Measurements from ENCODE around the gene NFIL3.

The NFIL3 gene

DNA sequence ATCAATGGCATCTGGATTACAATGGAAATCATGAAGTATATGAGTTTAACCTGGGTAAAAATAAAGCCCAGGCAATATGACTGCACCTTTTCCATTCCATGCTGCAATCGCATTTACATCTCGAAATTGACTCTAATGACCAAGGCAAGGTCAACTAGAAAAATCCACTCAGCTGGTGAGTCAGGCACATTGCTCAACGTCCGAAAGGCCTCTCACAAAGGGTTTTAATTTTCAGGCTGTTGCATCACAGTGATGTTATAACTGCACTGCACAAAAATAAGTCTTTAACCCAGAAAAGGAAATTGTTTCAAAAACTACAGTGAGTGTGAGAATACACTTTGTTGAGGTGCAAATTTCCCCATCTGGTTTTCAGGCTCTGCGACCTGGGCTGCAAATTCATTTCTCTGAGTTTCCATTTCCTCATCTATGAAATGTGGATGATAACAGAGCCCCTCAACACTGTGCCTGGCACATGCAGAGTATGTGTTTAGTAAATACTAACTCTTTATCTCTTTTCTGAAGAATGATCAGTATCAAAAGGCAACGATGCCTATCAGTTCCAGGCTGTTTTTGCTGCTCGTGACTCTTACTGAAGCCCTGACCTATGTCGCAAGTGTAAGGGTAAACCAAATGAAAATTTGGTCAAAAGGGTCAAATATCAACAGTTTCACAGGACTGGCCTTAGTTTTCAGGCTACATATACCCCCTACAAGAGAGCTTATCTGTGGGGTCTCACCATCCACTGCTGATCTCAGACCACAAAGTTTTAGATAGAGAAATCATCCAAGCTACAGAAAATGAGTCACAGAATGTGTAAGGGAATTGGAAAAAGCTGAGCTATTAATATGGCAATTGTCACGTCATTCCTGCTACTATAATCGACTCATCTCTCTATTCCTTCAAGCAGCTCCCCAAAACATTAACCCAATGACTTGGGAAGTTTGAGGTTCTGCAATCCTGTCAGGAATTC lies 4.1 kb downstream of the NFIL3 start:
- H3K4me3 ChIP-seq (ENCODE audit: low read length) = no peak overlapping the region
- H3K27me3 ChIP-seq (ENCODE audit: control insufficient read depth, insufficient read depth, low read length) = no peaks in the 10 kb centered on the region
- no peak overlapping the region for H3K27ac ChIP-seq (ENCODE audit: low read depth, low read length)
- H3K36me3 ChIP-seq (ENCODE audit: control insufficient read depth, insufficient read depth, low read length) = no peaks in the 10 kb centered on the region
- H3K9ac ChIP-seq (ENCODE audit: low read length) = no peak overlapping the region
- H3K4me1 ChIP-seq (ENCODE audit: control insufficient read depth, insufficient read depth, low read length) = peaks cover 10% of the 10 kb centered on the region

GRCh38 chr9:91418215-91418610 lies 5.4 kb downstream of the NFIL3 start:
- Histone ChIP-seq H3K36me3 (ENCODE audit: control insufficient read depth, insufficient read depth, low read length) (no peaks in the 10 kb centered on the region), H3K27ac (ENCODE audit: low read depth, low read length) (no peak overlapping the region), H3K9ac (ENCODE audit: low read length) (no peak overlapping the region), H3K4me1 (ENCODE audit: control insufficient read depth, insufficient read depth, low read length) (peaks cover 10% of the 10 kb centered on the region), H3K27me3 (ENCODE audit: control insufficient read depth, insufficient read depth, low read length) (no peaks in the 10 kb centered on the region), H3K4me3 (ENCODE audit: low read length) (no peak overlapping the region)

GRCh38 chr9:91417602-91418214 lies 5.9 kb downstream of the NFIL3 start:
- Histone ChIP-seq H3K9ac (ENCODE audit: low read length) (no peak overlapping the region), H3K4me3 (ENCODE audit: low read length) (no peak overlapping the region), H3K27me3 (ENCODE audit: control insufficient read depth, insufficient read depth, low read length) (no peaks in the 10 kb centered on the region), H3K4me1 (ENCODE audit: control insufficient read depth, insufficient read depth, low read length) (peaks cover 10% of the 10 kb centered on the region), H3K36me3 (ENCODE audit: control insufficient read depth, insufficient read depth, low read length) (no peaks in the 10 kb centered on the region), H3K27ac (ENCODE audit: low read depth, low read length) (no peak overlapping the region)

- no peak overlapping the region for H3K27ac ChIP-seq (ENCODE audit: low read depth, low read length)
- H3K4me1 ChIP-seq (ENCODE audit: control insufficient read depth, insufficient read depth, low read length) = peaks cover 8% of the 10 kb centered on the region
- no peak overlapping the region for H3K4me3 ChIP-seq (ENCODE audit: low read length)
- H3K36me3 ChIP-seq (ENCODE audit: control insufficient read depth, insufficient read depth, low read length) = no peaks in the 10 kb centered on the region
- H3K9ac ChIP-seq (ENCODE audit: low read length) = no peak overlapping the region
- H3K27me3 ChIP-seq (ENCODE audit: control insufficient read depth, insufficient read depth, low read length) = no peaks in the 10 kb centered on the region
Observed at GRCh38 chr9:91416096-91416712, 7.4 kb downstream of the NFIL3 start.

DNA sequence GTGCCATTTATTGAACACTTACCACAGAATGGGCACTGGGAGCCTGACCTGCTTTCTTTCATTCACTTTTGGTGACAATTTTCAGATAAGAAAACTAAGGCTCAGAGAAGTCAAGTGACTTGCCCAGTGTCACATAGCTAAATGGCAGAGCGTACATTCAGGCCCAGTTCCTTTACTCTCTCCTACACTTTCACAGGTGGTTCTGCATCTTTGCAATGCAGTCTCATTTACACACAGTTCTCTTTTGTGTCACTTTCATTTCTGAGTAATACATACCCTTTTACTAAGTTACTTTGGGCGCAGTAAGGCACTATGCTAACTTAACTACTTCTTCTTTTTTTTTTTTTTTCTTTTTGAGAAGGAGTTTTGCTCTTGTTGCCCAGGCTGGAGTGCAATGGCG lies 8.3 kb downstream of the NFIL3 start:
- no peak overlapping the region for H3K27ac ChIP-seq (ENCODE audit: low read depth, low read length)
- H3K4me1 ChIP-seq (ENCODE audit: control insufficient read depth, insufficient read depth, low read length) = peaks cover 4% of the 10 kb centered on the region

DNA sequence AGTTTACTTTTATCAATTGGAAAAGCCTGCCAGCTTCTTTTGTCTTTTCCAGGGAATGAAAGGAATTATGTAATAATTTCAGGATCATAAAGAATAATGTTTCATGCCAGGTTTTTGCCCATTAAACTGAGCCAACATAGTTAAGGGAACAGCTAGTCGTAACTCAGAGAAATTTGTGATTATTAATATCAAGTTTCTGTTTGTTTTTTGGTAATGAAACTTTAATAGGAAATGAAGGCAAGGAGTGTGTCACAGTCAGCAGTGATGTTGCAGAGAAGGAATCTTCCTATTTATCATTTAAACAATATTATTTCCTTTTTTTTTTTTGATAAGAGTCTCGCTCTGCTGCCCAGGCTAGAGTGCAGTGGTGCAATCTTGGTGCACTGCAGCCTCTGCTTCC lies 10.7 kb downstream of the NFIL3 start:
- Histone ChIP-seq H3K36me3 (ENCODE audit: control insufficient read depth, insufficient read depth, low read length) (no peaks in the 10 kb centered on the region), H3K27ac (ENCODE audit: low read depth, low read length) (no peak overlapping the region), H3K4me3 (ENCODE audit: low read length) (no peak overlapping the region), H3K4me1 (ENCODE audit: control insufficient read depth, insufficient read depth, low read length) (no peaks in the 10 kb centered on the region), H3K27me3 (ENCODE audit: control insufficient read depth, insufficient read depth, low read length) (no peaks in the 10 kb centered on the region), H3K9ac (ENCODE audit: low read length) (no peak overlapping the region)

More for the DNA sequence above, 8.3 kb downstream of the NFIL3 start:
- Histone ChIP-seq H3K27me3 (ENCODE audit: control insufficient read depth, insufficient read depth, low read length) (no peaks in the 10 kb centered on the region), H3K4me3 (ENCODE audit: low read length) (no peak overlapping the region), H3K36me3 (ENCODE audit: control insufficient read depth, insufficient read depth, low read length) (no peaks in the 10 kb centered on the region), H3K9ac (ENCODE audit: low read length) (no peak overlapping the region)

DNA sequence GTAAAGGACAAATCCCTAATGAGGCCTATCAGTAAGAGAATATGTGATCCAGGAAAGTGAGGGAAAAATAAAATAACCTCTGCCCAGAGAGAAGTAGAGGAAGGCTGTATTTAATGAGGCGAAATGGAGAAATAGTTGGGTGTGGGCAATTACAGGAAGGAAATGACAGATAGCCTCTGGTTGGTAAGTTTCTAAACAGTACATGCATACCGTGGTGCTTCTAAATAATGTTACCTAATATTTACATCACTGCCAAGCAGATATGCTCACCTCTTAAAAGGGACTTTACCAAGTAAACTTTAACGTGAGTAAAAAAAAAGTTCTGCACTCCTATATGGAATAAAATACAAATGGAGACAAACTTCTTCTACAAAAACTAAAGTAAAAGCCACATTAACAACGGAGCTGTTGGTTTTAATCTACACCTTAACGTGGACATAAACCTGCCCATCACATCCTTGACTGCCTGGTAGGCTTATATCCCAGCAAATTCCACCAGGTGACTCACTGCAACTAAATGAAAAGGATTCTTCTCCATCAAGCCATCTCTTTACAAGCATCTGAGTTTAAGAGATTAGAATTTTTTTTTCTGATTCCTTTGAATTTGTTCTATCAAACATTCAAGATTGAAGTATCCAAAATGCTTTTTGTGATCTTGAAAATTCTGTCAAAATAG lies 12.4 kb downstream of the NFIL3 start:
- no peaks in the 10 kb centered on the region for H3K27me3 ChIP-seq (ENCODE audit: control insufficient read depth, insufficient read depth, low read length)
- H3K27ac ChIP-seq (ENCODE audit: low read depth, low read length) = no peak overlapping the region
- no peak overlapping the region for H3K4me3 ChIP-seq (ENCODE audit: low read length)
- H3K9ac ChIP-seq (ENCODE audit: low read length) = no peak overlapping the region
- no peaks in the 10 kb centered on the region for H3K36me3 ChIP-seq (ENCODE audit: control insufficient read depth, insufficient read depth, low read length)
- no peaks in the 10 kb centered on the region for H3K4me1 ChIP-seq (ENCODE audit: control insufficient read depth, insufficient read depth, low read length)

- Histone ChIP-seq H3K4me1 (ENCODE audit: control insufficient read depth, insufficient read depth, low read length) (no peaks in the 10 kb centered on the region), H3K27ac (ENCODE audit: low read depth, low read length) (no peak overlapping the region), H3K27me3 (ENCODE audit: control insufficient read depth, insufficient read depth, low read length) (no peaks in the 10 kb centered on the region), H3K36me3 (ENCODE audit: control insufficient read depth, insufficient read depth, low read length) (no peaks in the 10 kb centered on the region), H3K9ac (ENCODE audit: low read length) (no peak overlapping the region), H3K4me3 (ENCODE audit: low read length) (no peak overlapping the region)
Observed at GRCh38 chr9:91410161-91410560, 13.5 kb downstream of the NFIL3 start.

GRCh38 chr9:91408475-91408874 lies 15.2 kb downstream of the NFIL3 start:
- Histone ChIP-seq H3K27me3 (ENCODE audit: control insufficient read depth, insufficient read depth, low read length) (no peaks in the 10 kb centered on the region), H3K36me3 (ENCODE audit: control insufficient read depth, insufficient read depth, low read length) (no peaks in the 10 kb centered on the region), H3K4me1 (ENCODE audit: control insufficient read depth, insufficient read depth, low read length) (no peaks in the 10 kb centered on the region), H3K4me3 (ENCODE audit: low read length) (no peak overlapping the region), H3K9ac (ENCODE audit: low read length) (no peak overlapping the region), H3K27ac (ENCODE audit: low read depth, low read length) (no peak overlapping the region)

DNA sequence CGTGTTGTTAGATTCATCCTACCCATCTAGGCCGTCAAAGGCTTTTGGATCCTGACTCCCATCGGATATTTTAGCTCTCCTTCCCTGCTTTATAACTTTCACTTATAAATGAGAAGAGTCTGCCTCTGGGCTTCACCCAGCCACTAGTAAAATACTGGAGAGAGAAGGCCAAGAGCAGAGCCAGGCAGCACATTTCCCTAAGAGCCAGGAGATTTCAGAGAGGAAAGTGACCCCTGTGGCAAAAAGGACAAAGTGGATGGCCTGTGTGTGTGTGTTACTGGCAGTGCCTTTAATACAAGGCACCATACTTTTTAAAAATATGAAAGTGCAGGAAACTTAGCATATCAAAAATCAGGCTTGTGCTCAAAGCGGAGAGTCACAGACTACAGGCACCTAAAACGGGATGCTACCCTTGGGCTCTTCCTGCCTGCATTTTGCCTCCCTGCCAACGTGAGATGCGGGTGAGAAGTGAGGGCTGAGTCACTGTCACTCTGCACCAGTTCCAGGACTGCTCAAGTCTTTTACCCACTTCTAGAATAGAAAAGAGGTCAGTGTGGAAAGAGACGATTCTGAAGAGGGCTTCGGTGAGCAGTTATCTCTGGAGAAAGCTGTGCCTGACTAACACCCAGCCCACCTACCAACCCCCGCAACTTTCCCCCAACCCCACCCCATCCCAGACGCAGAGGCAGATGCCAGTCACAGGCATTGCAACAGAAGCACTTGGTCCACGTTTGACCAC lies 15.9 kb downstream of the NFIL3 start:
- Histone ChIP-seq H3K4me1 (ENCODE audit: control insufficient read depth, insufficient read depth, low read length) (no peaks in the 10 kb centered on the region), H3K4me3 (ENCODE audit: low read length) (no peak overlapping the region), H3K9ac (ENCODE audit: low read length) (no peak overlapping the region), H3K27me3 (ENCODE audit: control insufficient read depth, insufficient read depth, low read length) (no peaks in the 10 kb centered on the region), H3K27ac (ENCODE audit: low read depth, low read length) (no peak overlapping the region), H3K36me3 (ENCODE audit: control insufficient read depth, insufficient read depth, low read length) (no peaks in the 10 kb centered on the region)

- Histone ChIP-seq H3K36me3 (ENCODE audit: control insufficient read depth, insufficient read depth, low read length) (no peaks in the 10 kb centered on the region), H3K4me3 (ENCODE audit: low read length) (no peak overlapping the region), H3K27ac (ENCODE audit: low read depth, low read length) (no peak overlapping the region), H3K9ac (ENCODE audit: low read length) (no peak overlapping the region), H3K4me1 (ENCODE audit: control insufficient read depth, insufficient read depth, low read length) (no peaks in the 10 kb centered on the region), H3K27me3 (ENCODE audit: control insufficient read depth, insufficient read depth, low read length) (no peaks in the 10 kb centered on the region)
Observed at GRCh38 chr9:91405343-91406077, 18.1 kb downstream of the NFIL3 start.

Data from rectal smooth muscle tissue (tissue), 1 donor.